ENCODE measurements around the gene PTH1R.

Gene PTH1R

GRCh38 chr3:46930166-46930944 is 52.8 kb downstream of the PTH1R start:
- no peak for DNase-seq (ENCODE audit: low read depth)

GRCh38 chr3:46930945-46931403 is 53.5 kb downstream of the PTH1R start:
- no peak for DNase-seq (ENCODE audit: low read depth)

GRCh38 chr3:46931631-46932331 is 54.3 kb downstream of the PTH1R start:
- no peak for DNase-seq (ENCODE audit: low read depth)

GRCh38 chr3:46932455-46933225 is 55.1 kb downstream of the PTH1R start:
- DNase-seq (ENCODE audit: low read depth): no peak

GRCh38 chr3:46933261-46933660 is 55.7 kb downstream of the PTH1R start:
- DNase-seq (ENCODE audit: low read depth): no peak

- no peak for DNase-seq (ENCODE audit: low read depth)
Observed at GRCh38 chr3:46934072-46934471, 56.6 kb downstream of the PTH1R start.

GRCh38 chr3:46934498-46935167 is 57.1 kb downstream of the PTH1R start:
- no peak for DNase-seq (ENCODE audit: low read depth)

- no peak for DNase-seq (ENCODE audit: low read depth)
Observed at GRCh38 chr3:46935168-46935858, 57.8 kb downstream of the PTH1R start.

- DNase-seq (ENCODE audit: low read depth): no peak
Observed at GRCh38 chr3:46935989-46936558, 58.6 kb downstream of the PTH1R start.

- no peak for DNase-seq (ENCODE audit: low read depth)
Observed at GRCh38 chr3:46936733-46937250, 59.3 kb downstream of the PTH1R start.

- no peak for DNase-seq (ENCODE audit: low read depth)
Observed at GRCh38 chr3:46938118-46938517, 60.6 kb downstream of the PTH1R start.

GRCh38 chr3:46939578-46940445 is 62.3 kb downstream of the PTH1R start:
- no peak for DNase-seq (ENCODE audit: low read depth)

- DNase-seq (ENCODE audit: low read depth): no peak
Observed at GRCh38 chr3:46942076-46942475, 64.6 kb downstream of the PTH1R start.

GRCh38 chr3:46942481-46943236 is 65.1 kb downstream of the PTH1R start:
- no peak for DNase-seq (ENCODE audit: low read depth)

- DNase-seq (ENCODE audit: low read depth): no peak
Observed at GRCh38 chr3:46943237-46944187, 66.0 kb downstream of the PTH1R start.

- no peak for DNase-seq (ENCODE audit: low read depth)
Observed at GRCh38 chr3:46944191-46944590, 66.7 kb downstream of the PTH1R start.

- no peak for DNase-seq (ENCODE audit: low read depth)
Observed at GRCh38 chr3:46946416-46946815, 68.9 kb downstream of the PTH1R start.
